ENCODE data around the gene GSDME.

The GSDME gene

DNA sequence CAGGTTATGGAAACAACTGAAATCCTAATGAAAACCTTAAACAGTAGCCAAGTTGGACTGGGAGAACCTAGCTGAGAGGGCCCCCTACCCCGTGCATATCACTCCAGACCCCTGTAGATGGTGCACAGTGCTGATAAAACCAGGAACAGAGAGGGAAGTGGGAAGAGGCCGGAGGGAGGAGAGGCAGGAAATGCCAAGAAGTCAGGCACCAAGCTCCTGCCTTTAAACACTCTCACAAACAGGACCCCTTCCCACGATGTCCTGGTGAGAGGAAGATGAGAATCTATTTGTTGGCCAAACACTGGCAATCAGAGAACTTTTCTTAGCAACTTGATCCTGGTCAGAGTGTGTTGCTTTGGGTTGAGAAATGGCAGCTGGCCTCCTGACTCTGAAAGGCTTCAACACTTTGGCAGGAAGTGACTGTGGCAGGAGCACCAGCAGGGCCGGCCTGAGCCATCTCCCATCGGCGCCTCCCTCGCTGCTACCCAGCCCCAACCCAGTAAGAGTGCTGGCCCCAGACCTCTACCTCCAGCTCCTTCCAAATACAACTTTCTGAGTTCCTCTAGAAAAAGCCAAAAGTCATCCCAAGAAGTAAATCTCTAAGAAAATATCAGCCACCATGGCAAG, 39.5 kb downstream of the GSDME start:
- TF ChIP-seq SP7 (tag by site-specific recombination; IDR thresholded peaks at IDR 0.05) (no peak), ZNF23 (tag by site-specific recombination; IDR thresholded peaks at IDR 0.05; ENCODE audit: borderline replicate concordance) (no peak), EGR2 (tag by site-specific recombination; IDR thresholded peaks at IDR 0.05; ENCODE audit: low read depth) (no peak), ZNF416 (tag by site-specific recombination; IDR thresholded peaks at IDR 0.05) (no peak), ZNF433 (tag by site-specific recombination; IDR thresholded peaks at IDR 0.05; ENCODE audit: low read depth) (no peak), ZNF324 (tag by site-specific recombination; IDR thresholded peaks at IDR 0.05) (no peak), ZNF311 (tag by site-specific recombination; IDR thresholded peaks at IDR 0.05; ENCODE audit: borderline replicate concordance) (no peak), ZFP69B (tag by site-specific recombination; IDR thresholded peaks at IDR 0.05) (no peak), ZNF560 (tag by site-specific recombination; IDR thresholded peaks at IDR 0.05; ENCODE audit: borderline replicate concordance) (no peak), ZNF660 (tag by site-specific recombination; IDR thresholded peaks at IDR 0.05) (no peak), ZNF768 (tag by site-specific recombination; IDR thresholded peaks at IDR 0.05) (no peak), GLIS1 (tag by site-specific recombination; IDR thresholded peaks at IDR 0.05) (no peak), ZNF530 (tag by site-specific recombination; IDR thresholded peaks at IDR 0.05; ENCODE audit: low read depth) (no peak)
- TF ChIP-seq, protein P1, sequence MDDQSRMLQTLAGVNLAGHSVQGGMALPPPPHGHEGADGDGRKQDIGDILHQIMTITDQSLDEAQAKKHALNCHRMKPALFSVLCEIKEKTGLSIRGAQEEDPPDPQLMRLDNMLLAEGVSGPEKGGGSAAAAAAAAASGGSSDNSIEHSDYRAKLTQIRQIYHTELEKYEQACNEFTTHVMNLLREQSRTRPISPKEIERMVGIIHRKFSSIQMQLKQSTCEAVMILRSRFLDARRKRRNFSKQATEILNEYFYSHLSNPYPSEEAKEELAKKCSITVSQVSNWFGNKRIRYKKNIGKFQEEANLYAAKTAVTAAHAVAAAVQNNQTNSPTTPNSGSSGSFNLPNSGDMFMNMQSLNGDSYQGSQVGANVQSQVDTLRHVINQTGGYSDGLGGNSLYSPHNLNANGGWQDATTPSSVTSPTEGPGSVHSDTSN (CRISPR knock-in tag; IDR thresholded peaks at IDR 0.05) = no peak
- no peaks in the 10 kb centered on the region for H3K9me3 ChIP-seq (ENCODE audit: control insufficient read depth, insufficient read depth, low read depth, low read length)
- no peak overlapping the region for H3K4me3 ChIP-seq (ENCODE audit: low read depth, low read length)
- H3K4me1 ChIP-seq (ENCODE audit: control insufficient read depth, insufficient read depth, low read length) = no peaks in the 10 kb centered on the region
- POLR2A ChIA-PET = no interaction called here
- H3K36me3 ChIP-seq (ENCODE audit: control insufficient read depth in 2 of 2, insufficient read depth in 1 of 2, low read length in 2 of 2) = peaks cover 0 to 3% of the 10 kb centered on the region in 2 experiments; a peak in 1 of 3 replicates
- CTCF ChIA-PET = interaction anchor here (0.5 to 1.4 kb wide), 5 partner anchors 52 to 1022 kb away, joined by 3 to 5 read pairs (median 3); no protein-coding TSS in a partner anchor
- H3K27ac ChIP-seq (ENCODE audit: extremely low read depth, low read depth, low read length) = no peak overlapping the region

DNA sequence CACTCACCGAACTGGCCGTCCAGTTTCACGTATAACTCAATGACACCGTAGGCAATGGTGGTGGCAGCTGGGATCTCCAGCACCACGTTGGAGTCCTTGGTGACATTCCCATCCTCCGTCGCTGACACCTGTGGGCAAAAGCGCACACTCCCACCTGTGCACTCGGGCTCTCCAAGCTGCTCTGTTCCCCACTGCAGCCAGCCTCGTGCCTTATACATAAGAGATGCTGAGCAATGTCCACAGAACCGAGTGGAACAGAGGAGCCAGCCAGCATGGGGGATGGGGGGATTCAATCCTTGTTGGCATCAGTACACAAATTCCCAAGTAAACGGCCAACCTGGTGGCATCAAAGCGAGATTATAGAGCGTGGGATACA, 40.0 kb downstream of the GSDME start:
- Histone ChIP-seq H3K36me3 (ENCODE audit: control insufficient read depth in 2 of 2, insufficient read depth in 1 of 2, low read length in 2 of 2) (peaks cover 0 to 3% of the 10 kb centered on the region in 2 experiments; a peak in 1 of 3 replicates), H3K27ac (ENCODE audit: extremely low read depth, low read depth, low read length) (no peak overlapping the region), H3K9me3 (ENCODE audit: control insufficient read depth, insufficient read depth, low read depth, low read length) (no peaks in the 10 kb centered on the region), H3K4me3 (ENCODE audit: low read depth, low read length) (no peak overlapping the region), H3K4me1 (ENCODE audit: control insufficient read depth, insufficient read depth, low read length) (no peaks in the 10 kb centered on the region)
- TF ChIP-seq ZNF426 (tag by site-specific recombination; IDR thresholded peaks at IDR 0.05) (no peak), BCL11A (tag by site-specific recombination; IDR thresholded peaks at IDR 0.05; ENCODE audit: low read depth) (no peak), ZNF585B (tag by site-specific recombination; IDR thresholded peaks at IDR 0.05) (no peak), ZBTB21 (tag by site-specific recombination; IDR thresholded peaks at IDR 0.05) (no peak), ZNF555 (tag by site-specific recombination; conservative IDR thresholded peaks at IDR 0.05) (no peak)
- CTCF ChIA-PET = interaction anchor here (1.4 kb wide), 1 partner anchor 52 kb away, joined by 5 read pairs; no protein-coding TSS in a partner anchor
- POLR2A ChIA-PET = no interaction called here

DNA sequence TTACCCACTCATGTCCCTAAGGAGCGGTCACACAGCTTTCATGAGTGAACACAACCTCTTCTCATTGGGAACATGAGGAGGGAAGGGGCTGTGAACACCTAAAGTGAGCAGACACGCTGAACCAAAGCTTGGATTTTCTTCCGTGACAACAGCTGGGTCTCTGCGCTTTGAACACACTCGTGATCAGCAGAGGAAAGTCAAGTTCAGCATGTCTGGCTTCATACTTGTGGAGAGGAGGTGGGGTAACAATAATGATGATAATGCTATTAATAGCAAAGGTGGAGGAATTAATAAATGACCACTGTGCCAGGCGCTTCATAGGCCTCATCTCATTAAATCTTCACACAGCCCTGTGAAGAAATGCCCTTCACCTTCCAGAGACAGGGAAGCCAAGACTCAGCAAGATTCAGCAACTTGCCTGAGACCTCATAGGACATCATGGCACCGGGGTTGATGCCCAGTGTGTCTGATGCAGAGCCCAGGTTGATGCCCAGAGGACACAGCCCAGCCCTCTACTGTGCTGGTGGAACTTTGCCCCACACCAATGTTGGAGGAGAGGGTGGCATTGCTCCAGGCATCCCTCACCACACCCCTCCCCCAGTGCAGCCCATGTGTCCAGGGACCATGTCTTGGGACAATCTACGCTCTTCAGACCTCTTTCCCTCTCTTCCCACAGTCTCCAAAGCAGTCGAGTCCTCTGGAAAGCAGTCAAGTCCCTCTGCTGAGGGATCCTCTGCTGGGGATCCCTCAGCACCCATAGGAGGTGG, 40.6 kb downstream of the GSDME start:
- H3K4me1 ChIP-seq (ENCODE audit: control insufficient read depth, insufficient read depth, low read length) = no peaks in the 10 kb centered on the region
- POLR2A ChIA-PET = no interaction called here
- no peak overlapping the region for H3K4me3 ChIP-seq (ENCODE audit: low read depth, low read length)
- no peaks in the 10 kb centered on the region for H3K9me3 ChIP-seq (ENCODE audit: control insufficient read depth, insufficient read depth, low read depth, low read length)
- H3K27ac ChIP-seq (ENCODE audit: extremely low read depth, low read depth, low read length) = no peak overlapping the region
- CTCF ChIA-PET = interaction anchor here (0.6 to 1.3 kb wide), 5 partner anchors 13 to 1147 kb away, joined by 3 to 4 read pairs (median 3); no protein-coding TSS in a partner anchor
- H3K36me3 ChIP-seq (ENCODE audit: control insufficient read depth in 2 of 2, insufficient read depth in 1 of 2, low read length in 2 of 2) = peaks cover 0 to 3% of the 10 kb centered on the region in 2 experiments; a peak in 1 of 3 replicates
- TF ChIP-seq, protein P2, sequence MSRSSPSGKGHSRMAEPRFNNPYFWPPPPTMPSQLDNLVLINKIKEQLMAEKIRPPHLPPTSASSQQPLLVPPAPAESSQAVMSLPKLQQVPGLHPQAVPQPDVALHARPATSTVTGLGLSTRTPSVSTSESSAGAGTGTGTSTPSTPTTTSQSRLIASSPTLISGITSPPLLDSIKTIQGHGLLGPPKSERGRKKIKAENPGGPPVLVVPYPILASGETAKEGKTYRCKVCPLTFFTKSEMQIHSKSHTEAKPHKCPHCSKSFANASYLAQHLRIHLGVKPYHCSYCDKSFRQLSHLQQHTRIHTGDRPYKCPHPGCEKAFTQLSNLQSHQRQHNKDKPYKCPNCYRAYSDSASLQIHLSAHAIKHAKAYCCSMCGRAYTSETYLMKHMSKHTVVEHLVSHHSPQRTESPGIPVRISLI (tag by site-specific recombination; IDR thresholded peaks at IDR 0.05) = no peak
- TF ChIP-seq ZFP3 (tag by site-specific recombination; IDR thresholded peaks at IDR 0.05; ENCODE audit: low read depth) (no peak), ZNF549 (tag by site-specific recombination; IDR thresholded peaks at IDR 0.05) (no peak), ZNF155 (tag by site-specific recombination; IDR thresholded peaks at IDR 0.05) (no peak), ZNF23 (tag by site-specific recombination; IDR thresholded peaks at IDR 0.05; ENCODE audit: borderline replicate concordance) (no peak), ZNF248 (tag by site-specific recombination; IDR thresholded peaks at IDR 0.05) (no peak)
- TF ChIP-seq, protein P3, sequence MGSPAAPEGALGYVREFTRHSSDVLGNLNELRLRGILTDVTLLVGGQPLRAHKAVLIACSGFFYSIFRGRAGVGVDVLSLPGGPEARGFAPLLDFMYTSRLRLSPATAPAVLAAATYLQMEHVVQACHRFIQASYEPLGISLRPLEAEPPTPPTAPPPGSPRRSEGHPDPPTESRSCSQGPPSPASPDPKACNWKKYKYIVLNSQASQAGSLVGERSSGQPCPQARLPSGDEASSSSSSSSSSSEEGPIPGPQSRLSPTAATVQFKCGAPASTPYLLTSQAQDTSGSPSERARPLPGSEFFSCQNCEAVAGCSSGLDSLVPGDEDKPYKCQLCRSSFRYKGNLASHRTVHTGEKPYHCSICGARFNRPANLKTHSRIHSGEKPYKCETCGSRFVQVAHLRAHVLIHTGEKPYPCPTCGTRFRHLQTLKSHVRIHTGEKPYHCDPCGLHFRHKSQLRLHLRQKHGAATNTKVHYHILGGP (tag by site-specific recombination; IDR thresholded peaks at IDR 0.05) = no peak
- TF ChIP-seq, protein P1 (CRISPR knock-in tag; IDR thresholded peaks at IDR 0.05) = no peak

All from HEK293 (cell line).